ENCODE results near the gene CAMTA1.

DNA sequence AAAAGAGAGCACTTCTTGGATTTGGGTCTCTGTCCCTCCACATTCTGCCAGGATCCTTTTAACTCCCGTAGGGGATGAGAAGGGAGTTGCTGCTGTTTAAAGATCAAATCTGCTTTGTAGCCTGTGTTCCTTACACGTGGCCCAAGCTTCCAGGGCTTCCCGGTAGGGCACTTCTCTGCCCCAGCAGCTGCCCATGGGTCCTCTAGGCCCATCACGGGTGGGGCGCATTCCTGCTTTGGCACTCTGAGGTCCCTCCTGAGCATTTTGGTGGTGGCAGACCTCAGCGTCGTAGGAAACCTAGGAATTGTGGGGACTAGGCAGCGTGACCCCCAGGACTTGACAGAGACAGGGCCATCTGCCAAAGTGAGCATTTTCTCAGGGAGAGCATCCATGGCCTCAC is 565.5 kb downstream of the CAMTA1 start:
- TF ChIP-seq, protein P1, sequence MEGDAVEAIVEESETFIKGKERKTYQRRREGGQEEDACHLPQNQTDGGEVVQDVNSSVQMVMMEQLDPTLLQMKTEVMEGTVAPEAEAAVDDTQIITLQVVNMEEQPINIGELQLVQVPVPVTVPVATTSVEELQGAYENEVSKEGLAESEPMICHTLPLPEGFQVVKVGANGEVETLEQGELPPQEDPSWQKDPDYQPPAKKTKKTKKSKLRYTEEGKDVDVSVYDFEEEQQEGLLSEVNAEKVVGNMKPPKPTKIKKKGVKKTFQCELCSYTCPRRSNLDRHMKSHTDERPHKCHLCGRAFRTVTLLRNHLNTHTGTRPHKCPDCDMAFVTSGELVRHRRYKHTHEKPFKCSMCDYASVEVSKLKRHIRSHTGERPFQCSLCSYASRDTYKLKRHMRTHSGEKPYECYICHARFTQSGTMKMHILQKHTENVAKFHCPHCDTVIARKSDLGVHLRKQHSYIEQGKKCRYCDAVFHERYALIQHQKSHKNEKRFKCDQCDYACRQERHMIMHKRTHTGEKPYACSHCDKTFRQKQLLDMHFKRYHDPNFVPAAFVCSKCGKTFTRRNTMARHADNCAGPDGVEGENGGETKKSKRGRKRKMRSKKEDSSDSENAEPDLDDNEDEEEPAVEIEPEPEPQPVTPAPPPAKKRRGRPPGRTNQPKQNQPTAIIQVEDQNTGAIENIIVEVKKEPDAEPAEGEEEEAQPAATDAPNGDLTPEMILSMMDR (IDR thresholded peaks at IDR 0.05; ENCODE audit: insufficient read depth, low read length, poor library complexity, severe bottlenecking): no peak
- TF ChIP-seq EZH2phosphoT487 (conservative IDR thresholded peaks at IDR 0.05; ENCODE audit: low read length): no peak

Data from SU-DHL-6 (cell line).